Vagina (tissue), 2 donors: ENCODE measurements around the gene ARPP19.

Source experiments
- POLR2A ChIP-seq, 2 donors: fragments of 450-650 bp; IDR thresholded peaks; one replicate each; pipeline ENCODE4 v1.6.1; 2017; ENCODE audit warnings: antibody characterized with exemption in 2 of 2, mild to moderate bottlenecking in 2 of 2, moderate library complexity in 2 of 2
- POLR2AphosphoS5 ChIP-seq, 2 donors: sonication (generic); formaldehyde crosslinking; IDR thresholded peaks; one replicate each; pipeline ENCODE4 v1.9.0; 2017; ENCODE audit warnings: antibody characterized with exemption in 2 of 2, mild to moderate bottlenecking in 2 of 2, low read depth in 1 of 2; ENCODE audit not compliant: insufficient read depth in 1 of 2
- TF ChIP-seq, protein P1 (sequence below), 3 experiments: fragments of 450-650 bp in 2 of 3; fragments of 200-600 bp in 1 of 3; sonication (generic) in 1 of 3; IDR thresholded peaks; one replicate each; pipeline ENCODE4 v1.5.1; 2017 to 2019; ENCODE audit warnings: antibody characterized with exemption in 3 of 3, mild to moderate bottlenecking in 2 of 3, moderate library complexity in 2 of 3

DNA sequence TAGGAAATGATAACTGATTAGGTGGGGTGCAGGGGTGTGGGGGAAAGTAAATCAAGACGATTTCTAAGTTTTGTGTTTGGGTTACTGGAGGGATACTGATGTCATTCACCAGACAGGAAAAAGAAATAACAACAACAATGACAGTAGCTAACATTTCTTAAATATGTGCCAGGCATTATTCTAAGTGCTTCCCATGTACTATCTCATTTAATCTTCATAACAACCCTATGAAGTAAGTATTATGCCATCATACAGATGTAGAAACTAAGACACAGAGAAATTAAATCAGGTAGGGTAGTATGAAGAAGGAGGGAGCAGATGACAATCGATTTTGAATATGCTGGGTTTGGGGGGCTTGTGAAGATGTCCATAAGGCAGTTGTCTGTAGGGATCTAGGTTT is 53.5 kb downstream of the ARPP19 start:
- TF ChIP-seq, protein P1, sequence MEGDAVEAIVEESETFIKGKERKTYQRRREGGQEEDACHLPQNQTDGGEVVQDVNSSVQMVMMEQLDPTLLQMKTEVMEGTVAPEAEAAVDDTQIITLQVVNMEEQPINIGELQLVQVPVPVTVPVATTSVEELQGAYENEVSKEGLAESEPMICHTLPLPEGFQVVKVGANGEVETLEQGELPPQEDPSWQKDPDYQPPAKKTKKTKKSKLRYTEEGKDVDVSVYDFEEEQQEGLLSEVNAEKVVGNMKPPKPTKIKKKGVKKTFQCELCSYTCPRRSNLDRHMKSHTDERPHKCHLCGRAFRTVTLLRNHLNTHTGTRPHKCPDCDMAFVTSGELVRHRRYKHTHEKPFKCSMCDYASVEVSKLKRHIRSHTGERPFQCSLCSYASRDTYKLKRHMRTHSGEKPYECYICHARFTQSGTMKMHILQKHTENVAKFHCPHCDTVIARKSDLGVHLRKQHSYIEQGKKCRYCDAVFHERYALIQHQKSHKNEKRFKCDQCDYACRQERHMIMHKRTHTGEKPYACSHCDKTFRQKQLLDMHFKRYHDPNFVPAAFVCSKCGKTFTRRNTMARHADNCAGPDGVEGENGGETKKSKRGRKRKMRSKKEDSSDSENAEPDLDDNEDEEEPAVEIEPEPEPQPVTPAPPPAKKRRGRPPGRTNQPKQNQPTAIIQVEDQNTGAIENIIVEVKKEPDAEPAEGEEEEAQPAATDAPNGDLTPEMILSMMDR (IDR thresholded peaks at IDR 0.05): no peak
- TF ChIP-seq POLR2AphosphoS5 (IDR thresholded peaks at IDR 0.05; ENCODE audit: insufficient read depth in 1 of 2, low read depth in 1 of 2) (no peak), POLR2A (IDR thresholded peaks at IDR 0.05) (no peak)
